WTC11 (cell line): ENCODE data around the gene ORC3. TPM values are rescaled to one million over a fixed set of nuclear protein-coding genes. Genes with fewer than 3 reads are reported as not detected.

Experiments used
- ATAC-seq: fragments of 200-7000 bp; cut with Tn5 transposase; 2 replicates; pipeline ENCODE4 v1.10.0; 2021; ENCODE audit warnings: mild to moderate bottlenecking, moderate library complexity
- CTCF ChIA-PET: fragments of 300-600 bp; sonication (Branson Sonifier 250); formaldehyde crosslinking; loops from one replicate; lab custom pipeline; 2021; ENCODE audit warnings: antibody characterized with exemption; lab: Charles Lee
- POLR2A ChIA-PET: fragments of 350-600 bp; sonication (Branson Sonifier 250); formaldehyde crosslinking; loops from one replicate; lab custom pipeline; 2021; ENCODE audit warnings: antibody characterized with exemption; lab: Charles Lee
- DNase-seq: peaks from one replicate; pipeline ENCODE4 v3.0.0; 2021; ENCODE audit warnings: low spot score
- H3K27ac Mint-ChIP-seq: 2 replicates; pipeline ENCODE4 v1.8.0; 2021; ENCODE audit warnings: mixed read lengths
- H3K27me3 Mint-ChIP-seq: 2 replicates; pipeline ENCODE4 v1.8.0; 2021; ENCODE audit warnings: low read depth, mild to moderate bottlenecking, moderate library complexity, mixed read lengths
- H3K36me3 Mint-ChIP-seq: 2 replicates; pipeline ENCODE4 v1.8.0; 2021; ENCODE audit warnings: mixed read lengths
- H3K4me1 Mint-ChIP-seq: 2 replicates; pipeline ENCODE4 v1.8.0; 2022; ENCODE audit warnings: mixed read lengths
- H3K4me3 Mint-ChIP-seq: 2 replicates; pipeline ENCODE4 v1.8.0; 2021; ENCODE audit warnings: mild to moderate bottlenecking, moderate library complexity, mixed read lengths
- H3K9me3 Mint-ChIP-seq: 2 replicates; pipeline ENCODE4 v1.8.0; 2021; ENCODE audit warnings: mixed read lengths
- ATF1 ChIP-seq: sonication (generic); formaldehyde crosslinking; IDR thresholded peaks from 2 replicates; pipeline ENCODE4 v1.8.1; 2023; ENCODE audit warnings: mild to moderate bottlenecking, moderate library complexity, missing genetic modification reagents
- CREB1 ChIP-seq: sonication (generic); formaldehyde crosslinking; IDR thresholded peaks from 2 replicates; pipeline ENCODE4 v1.8.0; 2023; ENCODE audit warnings: mild to moderate bottlenecking, missing genetic modification reagents
- CREM ChIP-seq: sonication (generic); formaldehyde crosslinking; IDR thresholded peaks from 2 replicates; pipeline ENCODE4 v1.8.1; 2022; ENCODE audit warnings: mild to moderate bottlenecking, missing genetic modification reagents, moderate library complexity
- FOXP1 ChIP-seq: sonication (generic); formaldehyde crosslinking; IDR thresholded peaks from 2 replicates; pipeline ENCODE4 v1.8.0; 2022; ENCODE audit warnings: missing genetic modification reagents, mild to moderate bottlenecking, moderate library complexity, borderline replicate concordance
- GTF2I ChIP-seq: fragments of 250-450 bp; sonication (Bioruptor Pico); conservative IDR thresholded peaks from 2 replicates; pipeline ENCODE4 v1.4.0; 2021; ENCODE audit warnings: mild to moderate bottlenecking
- HMGA2 ChIP-seq: fragments of 250-450 bp; sonication (Bioruptor Pico); IDR thresholded peaks from 2 replicates; pipeline ENCODE4 v1.4.0; 2021; ENCODE audit warnings: mild to moderate bottlenecking, moderate library complexity
- IRF2 ChIP-seq: sonication (generic); formaldehyde crosslinking; IDR thresholded peaks from 2 replicates; pipeline ENCODE4 v1.8.0; 2022; ENCODE audit warnings: low read depth, missing genetic modification reagents, borderline replicate concordance
- JUN ChIP-seq: sonication (generic); formaldehyde crosslinking; IDR thresholded peaks from 2 replicates; pipeline ENCODE4 v1.8.0; 2023; ENCODE audit warnings: mild to moderate bottlenecking, missing genetic modification reagents
- NFATC4 ChIP-seq: fragments of 250-450 bp; sonication (Bioruptor Pico); IDR thresholded peaks from 2 replicates; pipeline ENCODE4 v1.9.0; 2021; ENCODE audit warnings: mild to moderate bottlenecking
- NFE2L1 ChIP-seq: sonication (generic); formaldehyde crosslinking; IDR thresholded peaks from 2 replicates; pipeline ENCODE4 v1.8.1; 2023; ENCODE audit warnings: missing genetic modification reagents
- NFYB ChIP-seq: sonication (generic); formaldehyde crosslinking; conservative IDR thresholded peaks from 2 replicates; pipeline ENCODE4 v1.8.0; 2022; ENCODE audit warnings: low read depth, missing genetic modification reagents
- RORB ChIP-seq: fragments of 250-450 bp; sonication (Bioruptor Pico); IDR thresholded peaks from 2 replicates; pipeline ENCODE4 v1.9.0; 2021; ENCODE audit warnings: mild to moderate bottlenecking
- SOX15 ChIP-seq: fragments of 250-450 bp; sonication (Bioruptor Pico); IDR thresholded peaks from 2 replicates; pipeline ENCODE4 v1.9.0; 2021; ENCODE audit warnings: mild to moderate bottlenecking
- SP1 ChIP-seq: sonication (generic); formaldehyde crosslinking; conservative IDR thresholded peaks from 2 replicates; pipeline ENCODE4 v1.8.1; 2022; ENCODE audit warnings: missing genetic modification reagents
- ZBTB21 ChIP-seq: sonication (generic); formaldehyde crosslinking; IDR thresholded peaks from 2 replicates; pipeline ENCODE4 v1.8.1; 2023; ENCODE audit warnings: mild to moderate bottlenecking, missing genetic modification reagents, borderline replicate concordance
- ZNF219 ChIP-seq: sonication (generic); formaldehyde crosslinking; IDR thresholded peaks from 2 replicates; pipeline ENCODE4 v1.8.0; 2023; ENCODE audit warnings: missing genetic modification reagents, mild to moderate bottlenecking, borderline replicate concordance
- ZNF263 ChIP-seq: sonication (generic); formaldehyde crosslinking; IDR thresholded peaks from 2 replicates; pipeline ENCODE4 v1.8.1; 2022; ENCODE audit warnings: low read depth, mild to moderate bottlenecking, moderate library complexity, missing genetic modification reagents
- ZNF317 ChIP-seq: sonication (generic); formaldehyde crosslinking; IDR thresholded peaks from 2 replicates; pipeline ENCODE4 v1.8.1; 2023; ENCODE audit warnings: low read depth, mild to moderate bottlenecking, moderate library complexity, missing genetic modification reagents, borderline replicate concordance
- ZNF416 ChIP-seq: fragments of 250-450 bp; sonication (Bioruptor Pico); IDR thresholded peaks from 2 replicates; pipeline ENCODE4 v1.9.0; 2021; ENCODE audit warnings: mild to moderate bottlenecking, inconsistent platforms
- ZNF671 ChIP-seq: fragments of 250-450 bp; sonication (Bioruptor Pico); IDR thresholded peaks from 2 replicates; pipeline ENCODE4 v1.8.0; 2021; ENCODE audit warnings: mild to moderate bottlenecking
- total RNA-seq: library from RNA; stranded (reverse); gene quantifications from 3 replicates; pipeline ENCODE4 v1.2.3, GENCODE V29; 2021
- TF ChIP-seq, protein P1 (sequence below): sonication (generic); formaldehyde crosslinking; IDR thresholded peaks from 2 replicates; pipeline ENCODE4 v1.8.1; 2022; ENCODE audit warnings: missing genetic modification reagents, borderline replicate concordance
- TF ChIP-seq, protein P2 (sequence below): sonication (generic); formaldehyde crosslinking; IDR thresholded peaks from 2 replicates; pipeline ENCODE4 v1.8.0; 2022; ENCODE audit warnings: mild to moderate bottlenecking, missing genetic modification reagents
- TF ChIP-seq, protein P3 (sequence below): sonication (generic); formaldehyde crosslinking; IDR thresholded peaks from 2 replicates; pipeline ENCODE4 v1.8.1; 2022; ENCODE audit warnings: low read depth, missing genetic modification reagents, borderline replicate concordance
- TF ChIP-seq, protein P4 (sequence below): sonication (generic); formaldehyde crosslinking; IDR thresholded peaks from 2 replicates; pipeline ENCODE4 v1.8.1; 2022; ENCODE audit warnings: mild to moderate bottlenecking, moderate library complexity, missing genetic modification reagents
- TF ChIP-seq, protein P5 (sequence below): sonication (generic); formaldehyde crosslinking; IDR thresholded peaks from 2 replicates; pipeline ENCODE4 v1.8.1; 2023; ENCODE audit warnings: mild to moderate bottlenecking, missing genetic modification reagents
- TF ChIP-seq, protein P6 (sequence below): sonication (generic); formaldehyde crosslinking; IDR thresholded peaks from 2 replicates; pipeline ENCODE4 v1.8.0; 2022; ENCODE audit warnings: mild to moderate bottlenecking, missing genetic modification reagents
- TF ChIP-seq, protein P7 (sequence below): sonication (generic); formaldehyde crosslinking; IDR thresholded peaks from 2 replicates; pipeline ENCODE4 v1.8.1; 2023; ENCODE audit warnings: mild to moderate bottlenecking, missing genetic modification reagents
- TF ChIP-seq, protein P8 (sequence below): fragments of 250-450 bp; sonication (Bioruptor Pico); IDR thresholded peaks from 2 replicates; pipeline ENCODE4 v2.1.2; 2022; ENCODE audit warnings: mild to moderate bottlenecking, moderate library complexity

The ORC3 gene
- total RNA-seq, 1 experiment from 2014 or later, result 50.7 TPM

DNA sequence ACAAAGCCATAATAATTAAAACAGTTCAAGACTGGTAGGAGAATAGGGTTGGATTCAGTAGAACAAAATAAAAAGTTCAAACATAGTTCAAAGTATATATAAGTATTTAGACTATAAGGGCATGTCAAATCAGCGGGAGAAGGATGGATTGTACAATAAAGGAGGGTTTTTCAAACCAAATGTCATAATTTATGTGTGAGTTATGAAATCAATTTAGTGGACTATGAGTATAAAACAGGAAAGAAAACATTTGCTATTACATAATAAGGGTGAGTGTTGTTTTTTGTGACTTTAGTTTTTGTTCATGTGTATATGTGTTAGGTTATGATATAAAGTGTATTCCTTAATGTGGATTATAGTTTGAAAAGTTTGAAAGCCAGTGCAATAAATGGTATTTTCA, 10.6 kb downstream of the ORC3 start:
- ChIA-PET POLR2A (no interaction called here), CTCF (no interaction called here)
- ATAC-seq (no peak), DNase-seq (no peak)
- TF ChIP-seq NFYB (CRISPR knock-in tag), result no peak
- TF ChIP-seq HMGA2 (CRISPR knock-in tag), result no peak
- TF ChIP-seq CREB1 (CRISPR knock-in tag), result no peak
- TF ChIP-seq, protein P1, sequence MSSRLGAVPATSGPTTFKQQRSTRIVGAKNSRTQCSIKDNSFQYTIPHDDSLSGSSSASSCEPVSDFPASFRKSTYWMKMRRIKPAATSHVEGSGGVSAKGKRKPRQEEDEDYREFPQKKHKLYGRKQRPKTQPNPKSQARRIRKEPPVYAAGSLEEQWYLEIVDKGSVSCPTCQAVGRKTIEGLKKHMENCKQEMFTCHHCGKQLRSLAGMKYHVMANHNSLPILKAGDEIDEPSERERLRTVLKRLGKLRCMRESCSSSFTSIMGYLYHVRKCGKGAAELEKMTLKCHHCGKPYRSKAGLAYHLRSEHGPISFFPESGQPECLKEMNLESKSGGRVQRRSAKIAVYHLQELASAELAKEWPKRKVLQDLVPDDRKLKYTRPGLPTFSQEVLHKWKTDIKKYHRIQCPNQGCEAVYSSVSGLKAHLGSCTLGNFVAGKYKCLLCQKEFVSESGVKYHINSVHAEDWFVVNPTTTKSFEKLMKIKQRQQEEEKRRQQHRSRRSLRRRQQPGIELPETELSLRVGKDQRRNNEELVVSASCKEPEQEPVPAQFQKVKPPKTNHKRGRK (CRISPR knock-in tag), result no peak
- no peak for TF ChIP-seq IRF2
- TF ChIP-seq ZBTB21, result no peak
- TF ChIP-seq ZNF317 (CRISPR knock-in tag), result no peak
- TF ChIP-seq ZNF219 (CRISPR knock-in tag), result no peak
- TF ChIP-seq ZNF671 (CRISPR knock-in tag), result no peak
- no peak for TF ChIP-seq CREM (CRISPR knock-in tag)
- TF ChIP-seq, protein P2, sequence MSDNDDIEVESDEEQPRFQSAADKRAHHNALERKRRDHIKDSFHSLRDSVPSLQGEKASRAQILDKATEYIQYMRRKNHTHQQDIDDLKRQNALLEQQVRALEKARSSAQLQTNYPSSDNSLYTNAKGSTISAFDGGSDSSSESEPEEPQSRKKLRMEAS, result no peak
- no peak for TF ChIP-seq ZNF263 (CRISPR knock-in tag)
- TF ChIP-seq FOXP1 (CRISPR knock-in tag), result no peak
- TF ChIP-seq ATF1 (CRISPR knock-in tag), result no peak
- TF ChIP-seq JUN (CRISPR knock-in tag), result no peak
- H3K4me3 Mint-ChIP-seq, result no peak overlapping the region
- H3K4me1 Mint-ChIP-seq, result peaks cover 19% of the 10 kb centered on the region
- H3K9me3 Mint-ChIP-seq, result no peaks in the 10 kb centered on the region
- H3K27me3 Mint-ChIP-seq, result no peaks in the 10 kb centered on the region
- peaks cover 8% of the 10 kb centered on the region for H3K36me3 Mint-ChIP-seq
- H3K27ac Mint-ChIP-seq, result no peak overlapping the region

DNA sequence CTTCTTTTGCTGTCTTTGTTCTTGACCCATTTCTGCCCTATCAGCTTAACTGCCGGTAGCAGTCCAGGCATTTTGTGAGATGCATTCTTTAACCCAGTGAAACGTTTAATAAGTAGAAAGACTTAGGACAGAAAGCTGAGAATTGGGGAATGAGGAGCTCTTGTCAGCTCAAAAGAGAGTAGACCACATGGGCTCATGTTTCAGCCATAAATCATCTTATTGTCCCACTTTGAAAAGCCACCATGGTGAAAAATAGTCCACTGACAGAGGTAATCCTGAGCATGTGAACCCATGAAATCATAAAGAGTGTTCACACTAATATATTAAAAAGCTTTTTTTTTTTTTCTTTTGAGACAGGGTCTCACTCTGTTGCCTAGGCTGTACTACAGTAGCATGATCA, 16.3 kb downstream of the ORC3 start:
- Mint-ChIP-seq H3K4me3 (no peak overlapping the region), H3K36me3 (peaks cover 32% of the 10 kb centered on the region), H3K27ac (no peak overlapping the region), H3K4me1 (peaks cover 19% of the 10 kb centered on the region), H3K27me3 (no peaks in the 10 kb centered on the region), H3K9me3 (no peaks in the 10 kb centered on the region)
- ATAC-seq, result no peak
- ChIA-PET CTCF (no interaction called here), POLR2A (no interaction called here)
- no peak for DNase-seq
- no peak for TF ChIP-seq NFE2L1 (CRISPR knock-in tag)
- no peak for TF ChIP-seq RORB
- TF ChIP-seq SP1 (CRISPR knock-in tag), result no peak
- TF ChIP-seq, protein P3, sequence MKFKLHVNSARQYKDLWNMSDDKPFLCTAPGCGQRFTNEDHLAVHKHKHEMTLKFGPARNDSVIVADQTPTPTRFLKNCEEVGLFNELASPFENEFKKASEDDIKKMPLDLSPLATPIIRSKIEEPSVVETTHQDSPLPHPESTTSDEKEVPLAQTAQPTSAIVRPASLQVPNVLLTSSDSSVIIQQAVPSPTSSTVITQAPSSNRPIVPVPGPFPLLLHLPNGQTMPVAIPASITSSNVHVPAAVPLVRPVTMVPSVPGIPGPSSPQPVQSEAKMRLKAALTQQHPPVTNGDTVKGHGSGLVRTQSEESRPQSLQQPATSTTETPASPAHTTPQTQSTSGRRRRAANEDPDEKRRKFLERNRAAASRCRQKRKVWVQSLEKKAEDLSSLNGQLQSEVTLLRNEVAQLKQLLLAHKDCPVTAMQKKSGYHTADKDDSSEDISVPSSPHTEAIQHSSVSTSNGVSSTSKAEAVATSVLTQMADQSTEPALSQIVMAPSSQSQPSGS, result no peak
- TF ChIP-seq NFYB (CRISPR knock-in tag), result no peak
- TF ChIP-seq, protein P4, sequence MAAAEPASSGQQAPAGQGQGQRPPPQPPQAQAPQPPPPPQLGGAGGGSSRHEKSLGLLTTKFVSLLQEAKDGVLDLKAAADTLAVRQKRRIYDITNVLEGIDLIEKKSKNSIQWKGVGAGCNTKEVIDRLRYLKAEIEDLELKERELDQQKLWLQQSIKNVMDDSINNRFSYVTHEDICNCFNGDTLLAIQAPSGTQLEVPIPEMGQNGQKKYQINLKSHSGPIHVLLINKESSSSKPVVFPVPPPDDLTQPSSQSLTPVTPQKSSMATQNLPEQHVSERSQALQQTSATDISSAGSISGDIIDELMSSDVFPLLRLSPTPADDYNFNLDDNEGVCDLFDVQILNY (CRISPR knock-in tag), result no peak
- TF ChIP-seq SOX15 (CRISPR knock-in tag), result no peak
- TF ChIP-seq, protein P5, sequence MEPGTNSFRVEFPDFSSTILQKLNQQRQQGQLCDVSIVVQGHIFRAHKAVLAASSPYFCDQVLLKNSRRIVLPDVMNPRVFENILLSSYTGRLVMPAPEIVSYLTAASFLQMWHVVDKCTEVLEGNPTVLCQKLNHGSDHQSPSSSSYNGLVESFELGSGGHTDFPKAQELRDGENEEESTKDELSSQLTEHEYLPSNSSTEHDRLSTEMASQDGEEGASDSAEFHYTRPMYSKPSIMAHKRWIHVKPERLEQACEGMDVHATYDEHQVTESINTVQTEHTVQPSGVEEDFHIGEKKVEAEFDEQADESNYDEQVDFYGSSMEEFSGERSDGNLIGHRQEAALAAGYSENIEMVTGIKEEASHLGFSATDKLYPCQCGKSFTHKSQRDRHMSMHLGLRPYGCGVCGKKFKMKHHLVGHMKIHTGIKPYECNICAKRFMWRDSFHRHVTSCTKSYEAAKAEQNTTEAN (CRISPR knock-in tag), result no peak
- TF ChIP-seq, protein P6, sequence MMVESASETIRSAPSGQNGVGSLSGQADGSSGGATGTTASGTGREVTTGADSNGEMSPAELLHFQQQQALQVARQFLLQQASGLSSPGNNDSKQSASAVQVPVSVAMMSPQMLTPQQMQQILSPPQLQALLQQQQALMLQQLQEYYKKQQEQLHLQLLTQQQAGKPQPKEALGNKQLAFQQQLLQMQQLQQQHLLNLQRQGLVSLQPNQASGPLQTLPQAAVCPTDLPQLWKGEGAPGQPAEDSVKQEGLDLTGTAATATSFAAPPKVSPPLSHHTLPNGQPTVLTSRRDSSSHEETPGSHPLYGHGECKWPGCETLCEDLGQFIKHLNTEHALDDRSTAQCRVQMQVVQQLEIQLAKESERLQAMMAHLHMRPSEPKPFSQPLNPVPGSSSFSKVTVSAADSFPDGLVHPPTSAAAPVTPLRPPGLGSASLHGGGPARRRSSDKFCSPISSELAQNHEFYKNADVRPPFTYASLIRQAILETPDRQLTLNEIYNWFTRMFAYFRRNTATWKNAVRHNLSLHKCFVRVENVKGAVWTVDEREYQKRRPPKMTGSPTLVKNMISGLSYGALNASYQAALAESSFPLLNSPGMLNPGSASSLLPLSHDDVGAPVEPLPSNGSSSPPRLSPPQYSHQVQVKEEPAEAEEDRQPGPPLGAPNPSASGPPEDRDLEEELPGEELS (CRISPR knock-in tag), result no peak
- TF ChIP-seq NFATC4, result no peak
- TF ChIP-seq, protein P7, sequence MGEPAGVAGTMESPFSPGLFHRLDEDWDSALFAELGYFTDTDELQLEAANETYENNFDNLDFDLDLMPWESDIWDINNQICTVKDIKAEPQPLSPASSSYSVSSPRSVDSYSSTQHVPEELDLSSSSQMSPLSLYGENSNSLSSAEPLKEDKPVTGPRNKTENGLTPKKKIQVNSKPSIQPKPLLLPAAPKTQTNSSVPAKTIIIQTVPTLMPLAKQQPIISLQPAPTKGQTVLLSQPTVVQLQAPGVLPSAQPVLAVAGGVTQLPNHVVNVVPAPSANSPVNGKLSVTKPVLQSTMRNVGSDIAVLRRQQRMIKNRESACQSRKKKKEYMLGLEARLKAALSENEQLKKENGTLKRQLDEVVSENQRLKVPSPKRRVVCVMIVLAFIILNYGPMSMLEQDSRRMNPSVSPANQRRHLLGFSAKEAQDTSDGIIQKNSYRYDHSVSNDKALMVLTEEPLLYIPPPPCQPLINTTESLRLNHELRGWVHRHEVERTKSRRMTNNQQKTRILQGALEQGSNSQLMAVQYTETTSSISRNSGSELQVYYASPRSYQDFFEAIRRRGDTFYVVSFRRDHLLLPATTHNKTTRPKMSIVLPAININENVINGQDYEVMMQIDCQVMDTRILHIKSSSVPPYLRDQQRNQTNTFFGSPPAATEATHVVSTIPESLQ (CRISPR knock-in tag), result no peak
- no peak for TF ChIP-seq ZNF263 (CRISPR knock-in tag)
- no peak for TF ChIP-seq ZNF416 (CRISPR knock-in tag)
- no peak for TF ChIP-seq GTF2I (CRISPR knock-in tag)
- TF ChIP-seq, protein P8, sequence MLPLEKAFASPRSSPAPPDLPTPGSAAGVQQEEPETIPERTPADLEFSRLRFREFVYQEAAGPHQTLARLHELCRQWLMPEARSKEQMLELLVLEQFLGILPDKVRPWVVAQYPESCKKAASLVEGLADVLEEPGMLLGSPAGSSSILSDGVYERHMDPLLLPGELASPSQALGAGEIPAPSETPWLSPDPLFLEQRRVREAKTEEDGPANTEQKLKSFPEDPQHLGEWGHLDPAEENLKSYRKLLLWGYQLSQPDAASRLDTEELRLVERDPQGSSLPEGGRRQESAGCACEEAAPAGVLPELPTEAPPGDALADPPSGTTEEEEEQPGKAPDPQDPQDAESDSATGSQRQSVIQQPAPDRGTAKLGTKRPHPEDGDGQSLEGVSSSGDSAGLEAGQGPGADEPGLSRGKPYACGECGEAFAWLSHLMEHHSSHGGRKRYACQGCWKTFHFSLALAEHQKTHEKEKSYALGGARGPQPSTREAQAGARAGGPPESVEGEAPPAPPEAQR (CRISPR knock-in tag), result no peak
